Right renal cortex interstitium (tissue), 3 donors: ENCODE data around the gene LRRC19. TPM values are rescaled to one million over a fixed set of nuclear protein-coding genes. Genes with fewer than 3 reads are reported as not detected.
A peak's percentile ranks its signal among the peaks of the same experiment; 100 is the strongest.

Source experiments
- DNase-seq, 3 donors: peaks; one replicate each; pipeline ENCODE4 v3.0.0-alpha.2; 2013; ENCODE audit warnings: low read depth in 3 of 3, low spot score in 2 of 3
- polyA plus RNA-seq, 3 donors: library from polyadenylated mRNA; unstranded; fragments of 120-200 nt; gene quantifications; one replicate each; pipeline ENCODE4 v1.2.1, GENCODE V29; 2013; ENCODE audit not compliant: insufficient read length in 3 of 3

The LRRC19 gene
- 10 to 100 TPM; 13.4 to 16.9 (median 15.3) TPM for polyA plus RNA-seq

- no peak for DNase-seq
Observed at GRCh38 chr9:27005491-27005890, at the start of gene LRRC19. TSS of gene LRRC19 (minus strand) at chr9:27005672. CDS start at chr9:26999694, 5,978 bp downstream.

- no peak for DNase-seq
Observed at GRCh38 chr9:27054841-27055240, 49.4 kb upstream of the LRRC19 start.

- no peak for DNase-seq
Observed at GRCh38 chr9:27054125-27054524, 48.7 kb upstream of the LRRC19 start.

- DNase-seq = no peak
Observed at GRCh38 chr9:27053369-27054022, 48.0 kb upstream of the LRRC19 start.

GRCh38 chr9:27047136-27047535 is 41.7 kb upstream of the LRRC19 start:
- no peak for DNase-seq

GRCh38 chr9:27043176-27043575 is 37.7 kb upstream of the LRRC19 start:
- no peak for DNase-seq

GRCh38 chr9:27042476-27042875 is 37.0 kb upstream of the LRRC19 start:
- DNase-seq = no peak

GRCh38 chr9:27041746-27042145 is 36.3 kb upstream of the LRRC19 start:
- no peak for DNase-seq

GRCh38 chr9:27037499-27037898 is 32.0 kb upstream of the LRRC19 start:
- DNase-seq = no peak

GRCh38 chr9:27033815-27034403 is 28.4 kb upstream of the LRRC19 start:
- peak; percentile 19 to 33 (median 23) for DNase-seq

- no peak for DNase-seq
Observed at GRCh38 chr9:27029186-27029585, 23.7 kb upstream of the LRRC19 start.

- no peak for DNase-seq
Observed at GRCh38 chr9:27022920-27023319, 17.4 kb upstream of the LRRC19 start.

- no peak for DNase-seq
Observed at GRCh38 chr9:27019589-27019988, 14.1 kb upstream of the LRRC19 start.

GRCh38 chr9:27003426-27004077 is 1.9 kb downstream of the LRRC19 start:
- DNase-seq = peak; percentile 7 to 23 (median 23)

GRCh38 chr9:26995810-26996209 is 9.7 kb downstream of the LRRC19 start:
- no peak for DNase-seq

GRCh38 chr9:26983340-26983739 is 22.1 kb downstream of the LRRC19 start:
- DNase-seq = no peak

GRCh38 chr9:26975728-26976707 is 29.5 kb downstream of the LRRC19 start:
- DNase-seq = no peak

- no peak for DNase-seq
Observed at GRCh38 chr9:26974927-26975326, 30.5 kb downstream of the LRRC19 start.

- no peak for DNase-seq
Observed at GRCh38 chr9:26973989-26974388, 31.5 kb downstream of the LRRC19 start.

- DNase-seq = no peak
Observed at GRCh38 chr9:26971721-26972120, 33.8 kb downstream of the LRRC19 start.

GRCh38 chr9:26956860-26957233 is 48.6 kb downstream of the LRRC19 start:
- DNase-seq = no peak
